Suprapubic skin (tissue), 4 donors: ENCODE data around the gene MINDY1. TPM values are rescaled to one million over a fixed set of nuclear protein-coding genes. Genes with fewer than 3 reads are reported as not detected.

Experiments used
- DNase-seq, 2 donors: peaks; one replicate each; pipeline ENCODE4 v3.0.0-alpha.2; 2019; ENCODE audit warnings: low spot score in 2 of 2
- H3K27ac ChIP-seq: fragments of 200-600 bp; sonication (generic); one replicate; pipeline ENCODE4 v1.5.1; 2019
- H3K27me3 ChIP-seq: fragments of 200-600 bp; sonication (generic); one replicate; pipeline ENCODE4 v1.5.1; 2019
- H3K36me3 ChIP-seq: fragments of 200-600 bp; sonication (generic); one replicate; pipeline ENCODE4 v1.5.1; 2019
- H3K4me1 ChIP-seq: fragments of 200-600 bp; sonication (generic); one replicate; pipeline ENCODE4 v1.5.1; 2019
- H3K4me3 ChIP-seq: fragments of 200-600 bp; sonication (generic); one replicate; pipeline ENCODE4 v1.5.1; 2019; ENCODE audit warnings: mild to moderate bottlenecking
- H3K9me3 ChIP-seq: fragments of 200-600 bp; sonication (generic); one replicate; pipeline ENCODE4 v1.5.1; 2019
- EP300 ChIP-seq: sonication (generic); formaldehyde crosslinking; IDR thresholded peaks from one replicate; pipeline ENCODE4 v1.6.1; 2017; ENCODE audit warnings: antibody characterized with exemption
- POLR2A ChIP-seq, 2 donors: fragments of 450-650 bp; IDR thresholded peaks; one replicate each; pipeline ENCODE4 v1.6.1; 2017; ENCODE audit warnings: antibody characterized with exemption in 2 of 2, mild to moderate bottlenecking in 2 of 2, moderate library complexity in 2 of 2
- POLR2AphosphoS5 ChIP-seq, 3 donors: sonication (generic); formaldehyde crosslinking; IDR thresholded peaks; one replicate each; pipeline ENCODE4 v1.6.1; 2017; ENCODE audit warnings: antibody characterized with exemption in 3 of 3
- WGBS: methylation state at CpG from one replicate; pipeline ENCODE4 v1.1.5; 2018; 5-methylcytosine and 5-hydroxymethylcytosine counted together
- total RNA-seq, 4 donors: library from RNA; depleted of rRNA; stranded (reverse); fragments of >200 nt; gene quantifications; one replicate each; pipeline ENCODE4 v1.1.0, GENCODE V29; 2016
- TF ChIP-seq, protein P1 (sequence below), 2 donors: fragments of 200-600 bp in 1 of 2; fragments of 450-650 bp in 1 of 2; sonication (generic) in 1 of 2; IDR thresholded peaks; one replicate each; pipeline ENCODE4 v1.5.1; 2016 to 2019; ENCODE audit warnings: antibody characterized with exemption in 2 of 2, mild to moderate bottlenecking in 1 of 2, moderate library complexity in 1 of 2

Gene MINDY1
- total RNA-seq, 4 donors from 2014 or later: 31.7 to 59.1 (median 35.8) TPM

DNA sequence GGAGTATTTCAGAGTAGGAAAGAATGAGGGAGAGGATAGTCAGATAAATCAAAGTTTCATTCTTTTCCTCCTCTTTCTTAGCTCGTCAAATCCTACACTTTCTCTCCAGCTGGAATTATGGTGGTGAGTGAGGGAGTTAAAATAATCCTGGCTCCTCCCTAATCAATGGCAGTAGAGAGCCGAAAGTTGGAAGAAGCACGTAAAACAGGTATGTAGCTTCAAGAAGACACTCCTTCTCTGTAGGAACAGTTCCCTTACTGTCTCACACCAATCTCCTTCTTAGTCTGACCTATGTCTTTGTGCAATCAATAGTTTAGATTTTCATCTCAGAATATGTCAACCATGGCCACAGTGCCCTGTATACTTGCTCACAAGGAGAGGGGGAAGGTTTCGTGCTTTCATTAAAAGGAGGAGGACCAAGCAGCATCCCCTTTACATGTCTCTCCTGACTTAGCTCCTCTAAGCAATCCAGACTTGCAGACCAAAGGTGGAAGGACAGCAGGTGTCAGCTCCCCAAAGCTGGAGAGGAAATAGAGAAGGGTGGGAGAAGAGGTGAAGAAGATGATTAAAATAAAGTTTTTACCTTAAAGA lies 878 bp downstream of the MINDY1 start:
- WGBS: 3% methylated on average over 4 of the region's 4 CpGs
- TF ChIP-seq POLR2A (IDR thresholded peaks at IDR 0.05): no peak
- TF ChIP-seq, protein P1, sequence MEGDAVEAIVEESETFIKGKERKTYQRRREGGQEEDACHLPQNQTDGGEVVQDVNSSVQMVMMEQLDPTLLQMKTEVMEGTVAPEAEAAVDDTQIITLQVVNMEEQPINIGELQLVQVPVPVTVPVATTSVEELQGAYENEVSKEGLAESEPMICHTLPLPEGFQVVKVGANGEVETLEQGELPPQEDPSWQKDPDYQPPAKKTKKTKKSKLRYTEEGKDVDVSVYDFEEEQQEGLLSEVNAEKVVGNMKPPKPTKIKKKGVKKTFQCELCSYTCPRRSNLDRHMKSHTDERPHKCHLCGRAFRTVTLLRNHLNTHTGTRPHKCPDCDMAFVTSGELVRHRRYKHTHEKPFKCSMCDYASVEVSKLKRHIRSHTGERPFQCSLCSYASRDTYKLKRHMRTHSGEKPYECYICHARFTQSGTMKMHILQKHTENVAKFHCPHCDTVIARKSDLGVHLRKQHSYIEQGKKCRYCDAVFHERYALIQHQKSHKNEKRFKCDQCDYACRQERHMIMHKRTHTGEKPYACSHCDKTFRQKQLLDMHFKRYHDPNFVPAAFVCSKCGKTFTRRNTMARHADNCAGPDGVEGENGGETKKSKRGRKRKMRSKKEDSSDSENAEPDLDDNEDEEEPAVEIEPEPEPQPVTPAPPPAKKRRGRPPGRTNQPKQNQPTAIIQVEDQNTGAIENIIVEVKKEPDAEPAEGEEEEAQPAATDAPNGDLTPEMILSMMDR (IDR thresholded peaks at IDR 0.05): no peak
- no peak for TF ChIP-seq EP300
- no peak for TF ChIP-seq POLR2AphosphoS5 (IDR thresholded peaks at IDR 0.05)
- Histone ChIP-seq H3K9me3 (no peaks in the 10 kb centered on the region), H3K4me3 (peak overlapping the region; percentile 65), H3K4me1 (peaks cover 69% of the 10 kb centered on the region), H3K36me3 (peaks cover 18% of the 10 kb centered on the region), H3K27me3 (no peaks in the 10 kb centered on the region), H3K27ac (peak overlapping the region; percentile 91)
- no peak for DNase-seq

- H3K36me3 ChIP-seq: peaks cover 42% of the 10 kb centered on the region
- H3K4me1 ChIP-seq: peaks cover 57% of the 10 kb centered on the region
- TF ChIP-seq POLR2AphosphoS5 (IDR thresholded peaks at IDR 0.05): no peak
- no peak for TF ChIP-seq EP300
- no peak for TF ChIP-seq POLR2A (IDR thresholded peaks at IDR 0.05)
- TF ChIP-seq, protein P1 (IDR thresholded peaks at IDR 0.05): no peak
- no peaks in the 10 kb centered on the region for H3K27me3 ChIP-seq
- H3K9me3 ChIP-seq: no peaks in the 10 kb centered on the region
- peak overlapping the region; percentile 10 for H3K4me3 ChIP-seq
- no peak for DNase-seq
- H3K27ac ChIP-seq: no peak overlapping the region
Measured at GRCh38 chr1:151003180-151003579, 3.5 kb downstream of the MINDY1 start.

DNA sequence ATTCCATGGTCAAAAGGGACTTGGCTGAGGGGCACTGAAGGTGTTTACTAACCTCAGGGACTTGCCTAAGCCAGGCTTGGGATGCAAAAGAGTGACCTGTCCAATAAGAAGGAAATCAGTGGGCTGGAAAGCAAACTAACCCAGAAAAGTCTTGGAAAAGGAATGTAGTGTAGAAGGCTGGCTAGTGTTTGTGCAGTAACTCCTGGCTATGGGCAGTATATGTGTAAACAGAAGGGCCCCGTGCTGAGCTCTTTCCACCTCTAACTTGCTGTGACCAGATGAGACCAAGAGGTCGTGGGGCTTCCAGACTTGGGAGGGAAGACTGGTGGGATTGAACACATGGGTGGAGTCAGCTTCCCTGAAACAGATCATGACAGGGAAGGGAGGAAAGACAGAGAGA lies 4.1 kb downstream of the MINDY1 start:
- Histone ChIP-seq H3K27me3 (no peaks in the 10 kb centered on the region), H3K27ac (no peak overlapping the region), H3K4me1 (peaks cover 52% of the 10 kb centered on the region), H3K9me3 (no peaks in the 10 kb centered on the region), H3K36me3 (peaks cover 48% of the 10 kb centered on the region), H3K4me3 (peak overlapping the region; percentile 10)
- TF ChIP-seq POLR2AphosphoS5 (IDR thresholded peaks at IDR 0.05): no peak
- TF ChIP-seq, protein P1 (IDR thresholded peaks at IDR 0.05): no peak
- TF ChIP-seq POLR2A (IDR thresholded peaks at IDR 0.05): no peak
- no peak for TF ChIP-seq EP300
- 53% methylated on average over 2 of the region's 2 CpGs for WGBS
- DNase-seq: no peak

GRCh38 chr1:151002051-151002450 lies 4.7 kb downstream of the MINDY1 start:
- peaks cover 54% of the 10 kb centered on the region for H3K36me3 ChIP-seq
- peaks cover 46% of the 10 kb centered on the region for H3K4me1 ChIP-seq
- 67% methylated on average over 2 of the region's 3 CpGs for WGBS
- TF ChIP-seq POLR2A (IDR thresholded peaks at IDR 0.05) (no peak), POLR2AphosphoS5 (IDR thresholded peaks at IDR 0.05) (no peak), EP300 (no peak)
- TF ChIP-seq, protein P1 (IDR thresholded peaks at IDR 0.05): no peak
- H3K9me3 ChIP-seq: no peaks in the 10 kb centered on the region
- no peak overlapping the region for H3K27ac ChIP-seq
- H3K4me3 ChIP-seq: no peak overlapping the region
- DNase-seq: no peak
- no peaks in the 10 kb centered on the region for H3K27me3 ChIP-seq

DNA sequence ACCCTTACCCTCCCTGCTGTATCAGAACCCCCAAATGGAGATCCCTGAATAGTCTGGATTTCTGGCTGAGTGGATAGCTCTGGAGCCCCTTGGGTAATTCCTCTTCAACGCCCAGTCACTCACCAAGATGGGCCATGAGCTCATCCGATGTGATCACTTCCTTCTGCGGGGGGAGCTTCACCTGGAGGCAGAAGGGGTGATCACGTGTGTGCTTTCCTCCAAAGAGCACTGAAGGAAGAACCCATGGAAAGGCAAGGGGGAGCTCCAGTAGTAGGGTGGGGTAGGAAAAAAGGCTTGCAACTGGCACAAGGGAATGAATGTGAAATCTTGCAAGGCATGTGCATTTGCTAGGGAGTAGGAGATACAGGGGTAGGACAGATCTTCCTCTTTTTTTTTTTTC lies 5.1 kb downstream of the MINDY1 start:
- Histone ChIP-seq H3K36me3 (peaks cover 57% of the 10 kb centered on the region), H3K9me3 (no peaks in the 10 kb centered on the region), H3K27me3 (no peaks in the 10 kb centered on the region), H3K4me1 (peaks cover 43% of the 10 kb centered on the region), H3K27ac (no peak overlapping the region), H3K4me3 (no peak overlapping the region)
- DNase-seq: no peak
- 65% methylated on average over 4 of the region's 4 CpGs for WGBS
- TF ChIP-seq, protein P1 (IDR thresholded peaks at IDR 0.05): no peak
